ENCODE results near the gene NCOA4.

Gene NCOA4

GRCh38 chr10:46033602-46034011 is 3.2 kb upstream of the NCOA4 start:
- Mint-ChIP-seq H3K27me3 (peaks cover 7% of the 10 kb centered on the region), H3K4me3 (no peak overlapping the region)

GRCh38 chr10:46031648-46032532 is 1.5 kb upstream of the NCOA4 start:
- Mint-ChIP-seq H3K27me3 (peaks cover 7% of the 10 kb centered on the region), H3K4me1 (peaks cover 38% of the 10 kb centered on the region), H3K4me3 (peak overlapping the region; percentile 41 to 62), H3K27ac (peak overlapping the region in 1 of 2 donors; percentile 61), H3K9me3 (no peaks in the 10 kb centered on the region)
- ATAC-seq (no peak), DNase-seq (no peak)

More at GRCh38 chr10:46033602-46034011, 3.2 kb upstream of the NCOA4 start:
- ATAC-seq: no peak
- Mint-ChIP-seq H3K9me3 (no peaks in the 10 kb centered on the region), H3K27ac (no peak overlapping the region), H3K4me1 (peaks cover 21% of the 10 kb centered on the region)
- no peak for DNase-seq

GRCh38 chr10:46029461-46030030 is 877 bp downstream of the NCOA4 start:
- Mint-ChIP-seq H3K9me3 (no peaks in the 10 kb centered on the region), H3K27ac (peak overlapping the region; percentile 99 to 100), H3K27me3 (no peaks in the 10 kb centered on the region), H3K4me3 (peak overlapping the region; percentile 97 to 99), H3K4me1 (peaks cover 57% of the 10 kb centered on the region)
- DNase-seq: no peak
- no peak for ATAC-seq

- H3K9me3 Mint-ChIP-seq: no peaks in the 10 kb centered on the region
- ATAC-seq: peak; percentile 39
- peaks cover 64% of the 10 kb centered on the region for H3K4me1 Mint-ChIP-seq
- H3K27me3 Mint-ChIP-seq: no peaks in the 10 kb centered on the region
- peak overlapping the region; percentile 99 to 100 for H3K27ac Mint-ChIP-seq
- H3K4me3 Mint-ChIP-seq: peak overlapping the region; percentile 97 to 99
- DNase-seq: peak in 1 of 2 donors; percentile 44
Measured at GRCh38 chr10:46028584-46029460, 1.6 kb downstream of the NCOA4 start.

DNA sequence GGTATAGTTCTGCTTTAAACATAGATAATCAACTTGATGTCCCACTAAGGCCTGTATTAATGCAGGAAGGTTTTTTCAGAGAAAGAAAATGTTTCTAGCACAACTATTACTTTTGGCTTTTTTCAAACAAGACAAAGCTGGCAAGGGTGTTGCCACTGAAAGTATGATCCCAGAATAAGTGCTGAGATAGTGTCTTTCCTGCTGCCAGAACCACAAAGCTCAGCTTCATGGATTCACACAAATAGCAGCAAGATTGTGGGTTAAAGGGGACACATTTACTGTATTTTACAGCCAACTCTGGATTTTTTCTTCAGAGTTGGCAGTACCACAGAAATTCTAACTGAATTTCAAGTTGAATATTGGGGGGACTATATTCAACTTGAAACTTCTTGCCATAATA is 4.3 kb downstream of the NCOA4 start:
- no peaks in the 10 kb centered on the region for H3K27me3 Mint-ChIP-seq
- no peak for DNase-seq
- H3K9me3 Mint-ChIP-seq: no peaks in the 10 kb centered on the region
- no peak overlapping the region for H3K27ac Mint-ChIP-seq
- H3K4me1 Mint-ChIP-seq: peaks cover 76% of the 10 kb centered on the region
- ATAC-seq: no peak
- no peak overlapping the region for H3K4me3 Mint-ChIP-seq

GRCh38 chr10:46025406-46025805 is 5.0 kb downstream of the NCOA4 start:
- DNase-seq (no peak), ATAC-seq (no peak)
- no peaks in the 10 kb centered on the region for H3K27me3 Mint-ChIP-seq
- H3K4me1 Mint-ChIP-seq: peaks cover 77% of the 10 kb centered on the region
- H3K4me3 Mint-ChIP-seq: no peak overlapping the region
- no peaks in the 10 kb centered on the region for H3K9me3 Mint-ChIP-seq
- H3K27ac Mint-ChIP-seq: peak overlapping the region in 1 of 2 donors; percentile 66

GRCh38 chr10:46024948-46025347 is 5.5 kb downstream of the NCOA4 start:
- Mint-ChIP-seq H3K27ac (peak overlapping the region in 1 of 2 donors; percentile 86), H3K27me3 (no peaks in the 10 kb centered on the region), H3K4me1 (peaks cover 79% of the 10 kb centered on the region), H3K9me3 (no peaks in the 10 kb centered on the region), H3K4me3 (no peak overlapping the region)
- no peak for DNase-seq
- no peak for ATAC-seq

DNA sequence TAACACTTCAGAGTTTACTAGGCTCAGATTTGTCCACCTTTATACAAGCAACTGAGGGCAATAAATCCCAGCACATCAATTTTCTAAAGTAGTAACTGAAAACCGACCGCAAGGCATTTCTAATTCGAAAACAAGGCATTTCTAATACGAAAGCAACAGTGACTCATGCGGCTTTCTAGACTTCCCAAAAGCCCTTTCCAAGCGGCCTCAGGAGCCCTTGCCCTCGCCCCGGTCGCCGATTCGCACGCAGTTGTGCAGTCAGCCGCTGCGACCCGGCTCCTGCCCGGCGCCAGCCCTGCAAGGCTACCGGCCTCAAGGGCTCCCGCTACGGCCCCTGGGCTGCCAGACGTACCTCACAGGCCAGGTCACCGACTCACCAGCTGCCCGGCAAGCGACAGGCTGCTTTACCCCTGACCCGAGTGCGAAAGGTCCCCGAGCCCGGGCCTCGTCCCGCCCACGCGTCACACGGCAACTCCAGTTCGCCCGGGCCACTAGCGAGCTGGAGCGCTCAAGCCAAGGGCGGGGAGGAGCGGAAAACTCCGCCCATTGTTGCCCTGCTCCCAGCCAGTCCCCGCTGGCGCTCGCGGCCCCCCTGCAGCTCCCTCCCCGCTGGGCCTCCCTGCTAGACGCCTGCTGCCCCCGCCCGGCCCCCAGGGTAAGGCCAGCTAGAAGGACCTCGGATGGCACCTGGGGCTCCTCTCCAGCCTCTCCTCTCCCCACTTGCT is 7.3 kb downstream of the NCOA4 start:
- DNase-seq (peak; percentile 82 to 84), ATAC-seq (peak; percentile 94)
- Mint-ChIP-seq H3K9me3 (no peaks in the 10 kb centered on the region), H3K27me3 (no peaks in the 10 kb centered on the region), H3K4me3 (peak overlapping the region; percentile 88 to 91), H3K27ac (peak overlapping the region; percentile 84 to 96), H3K4me1 (peaks cover 86% of the 10 kb centered on the region)

DNA sequence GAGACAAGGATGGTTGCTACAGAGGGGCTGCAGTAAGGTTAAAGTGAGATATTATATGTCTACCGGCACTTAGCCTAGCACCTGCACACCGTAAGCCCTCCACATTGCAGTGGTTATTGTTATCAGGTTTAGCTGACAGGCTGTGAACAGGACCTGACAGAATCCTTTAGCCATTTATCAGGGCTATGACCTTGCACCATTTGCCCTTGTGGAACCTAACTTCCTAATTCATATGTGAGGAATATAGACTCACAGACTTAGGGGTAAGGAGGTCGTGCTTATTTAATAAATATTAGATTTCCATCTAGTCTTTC is 10.1 kb downstream of the NCOA4 start:
- H3K4me3 Mint-ChIP-seq: no peak overlapping the region
- no peak overlapping the region for H3K27ac Mint-ChIP-seq
- DNase-seq: no peak
- H3K4me1 Mint-ChIP-seq: peaks cover 70% of the 10 kb centered on the region
- H3K9me3 Mint-ChIP-seq: no peaks in the 10 kb centered on the region
- no peaks in the 10 kb centered on the region for H3K27me3 Mint-ChIP-seq
- no peak for ATAC-seq

DNA sequence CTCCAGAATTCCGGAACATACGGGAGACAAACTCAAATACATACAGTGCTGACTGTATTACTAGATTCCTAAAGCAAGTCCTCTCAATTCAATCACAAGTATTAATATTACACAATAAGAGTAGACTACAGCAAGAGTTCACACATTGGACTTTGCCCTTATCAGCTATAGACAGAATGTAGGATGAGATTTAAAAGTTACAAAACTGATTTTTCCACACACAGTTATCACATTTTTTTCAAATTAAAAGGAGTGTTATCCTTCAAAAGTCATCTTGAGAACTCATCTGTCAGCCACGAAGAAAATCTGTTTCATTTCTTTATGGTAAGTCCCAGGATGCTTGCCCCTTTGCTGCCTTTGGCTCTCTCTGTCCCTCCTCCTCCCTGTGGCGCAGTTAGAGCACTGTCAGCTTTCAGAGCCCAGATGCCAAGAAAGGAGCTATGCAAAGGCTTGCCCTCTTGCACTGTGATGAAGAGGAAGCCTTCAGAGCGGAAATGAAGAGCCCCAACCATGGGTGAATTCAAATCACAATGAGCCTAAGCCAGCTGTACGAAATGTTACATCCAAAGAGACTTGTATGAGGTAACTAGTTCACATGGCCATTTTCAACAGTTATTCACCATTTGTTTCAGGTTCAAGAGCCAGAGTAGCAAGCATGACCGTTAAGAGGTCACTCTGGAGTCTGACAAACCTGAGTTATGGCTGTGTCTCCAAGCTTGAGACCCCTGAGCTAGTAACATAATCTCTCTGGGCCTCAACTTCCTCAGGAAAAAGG is 10.7 kb downstream of the NCOA4 start:
- peak; percentile 46 for ATAC-seq
- no peak for DNase-seq
- Mint-ChIP-seq H3K27ac (peak overlapping the region in 1 of 2 donors; percentile 33), H3K27me3 (no peaks in the 10 kb centered on the region), H3K4me3 (peak overlapping the region; percentile 37 to 71), H3K9me3 (no peaks in the 10 kb centered on the region), H3K4me1 (peaks cover 70% of the 10 kb centered on the region)

DNA sequence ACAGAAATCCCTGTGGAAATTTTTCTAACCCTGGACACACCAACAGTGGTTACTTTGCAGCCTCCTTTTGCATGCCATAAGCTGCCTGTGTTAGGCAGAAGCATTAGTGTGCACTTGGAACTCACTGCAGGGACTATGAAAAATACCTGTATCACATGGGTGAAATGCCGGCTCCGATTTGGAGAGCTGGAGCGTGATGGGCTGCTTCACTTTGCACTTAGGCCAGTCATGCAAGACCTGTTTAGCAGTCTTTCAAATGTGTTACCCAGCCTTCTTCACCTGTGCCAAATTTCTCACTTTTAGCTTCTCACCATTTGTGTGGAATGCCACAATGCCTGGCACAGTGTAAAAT is 11.3 kb downstream of the NCOA4 start:
- H3K27me3 Mint-ChIP-seq: no peaks in the 10 kb centered on the region
- no peak for DNase-seq
- peak overlapping the region in 1 of 2 donors; percentile 3 for H3K4me3 Mint-ChIP-seq
- no peaks in the 10 kb centered on the region for H3K9me3 Mint-ChIP-seq
- H3K27ac Mint-ChIP-seq: peak overlapping the region in 1 of 2 donors; percentile 71
- peaks cover 67% of the 10 kb centered on the region for H3K4me1 Mint-ChIP-seq
- ATAC-seq: no peak

- Mint-ChIP-seq H3K27me3 (no peaks in the 10 kb centered on the region), H3K27ac (peak overlapping the region; percentile 12 to 71), H3K4me1 (peaks cover 62% of the 10 kb centered on the region)
Measured at GRCh38 chr10:46018453-46019176, 11.8 kb downstream of the NCOA4 start.

DNA sequence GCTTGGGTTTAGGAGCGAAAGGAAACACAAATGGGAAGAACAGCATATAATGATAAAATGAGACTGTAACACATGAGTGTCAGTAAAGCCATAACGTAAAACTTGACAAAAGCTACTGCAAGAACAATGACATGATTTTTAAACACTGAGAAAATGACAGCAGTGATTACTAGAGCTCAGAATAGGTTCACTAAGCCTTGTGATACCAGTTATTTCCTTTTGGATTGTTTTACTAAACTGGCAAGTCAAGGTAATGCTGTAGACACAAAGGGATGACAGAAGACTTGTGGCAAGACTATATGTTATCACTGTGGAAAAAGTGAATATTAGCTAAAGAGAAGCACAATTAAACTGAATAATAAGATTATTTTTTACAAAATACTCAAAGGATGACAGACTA is 12.7 kb downstream of the NCOA4 start:
- no peak overlapping the region for H3K4me3 Mint-ChIP-seq
- no peaks in the 10 kb centered on the region for H3K27me3 Mint-ChIP-seq
- H3K27ac Mint-ChIP-seq: peak overlapping the region in 1 of 2 donors; percentile 57
- H3K4me1 Mint-ChIP-seq: peaks cover 55% of the 10 kb centered on the region
- DNase-seq (no peak), ATAC-seq (no peak)
- H3K9me3 Mint-ChIP-seq: no peaks in the 10 kb centered on the region

More at GRCh38 chr10:46018453-46019176, 11.8 kb downstream of the NCOA4 start:
- Mint-ChIP-seq H3K9me3 (no peaks in the 10 kb centered on the region), H3K4me3 (no peak overlapping the region)
- ATAC-seq: no peak
- DNase-seq: no peak

DNA sequence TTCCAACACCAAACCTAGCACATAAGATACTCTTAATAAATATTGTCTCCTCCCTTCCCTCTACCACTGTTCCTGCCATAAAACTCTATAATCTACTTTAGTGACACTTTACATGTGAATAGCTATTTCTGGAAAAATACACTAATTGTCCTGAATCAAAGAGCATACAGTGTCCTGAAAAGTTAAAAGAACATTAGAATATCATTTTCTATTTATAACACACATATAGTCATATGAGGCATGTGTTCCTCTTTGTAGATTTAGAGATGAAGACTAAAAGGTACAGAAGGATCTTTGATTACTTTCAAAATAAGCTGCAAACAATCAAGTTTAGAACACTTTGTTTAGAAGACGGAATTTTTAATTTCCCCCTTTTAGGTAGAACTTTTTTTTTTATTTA is 13.6 kb downstream of the NCOA4 start:
- H3K4me3 Mint-ChIP-seq: no peak overlapping the region
- DNase-seq (no peak), ATAC-seq (no peak)
- H3K27ac Mint-ChIP-seq: no peak overlapping the region
- peaks cover 46% of the 10 kb centered on the region for H3K4me1 Mint-ChIP-seq
- no peaks in the 10 kb centered on the region for H3K9me3 Mint-ChIP-seq
- no peaks in the 10 kb centered on the region for H3K27me3 Mint-ChIP-seq

Data from stimulated activated naive CD8-positive, alpha-beta T cell treated with anti-CD3 and anti-CD28 coated beads, Interleukin-15, amount 100 ng/mL, for 72 hours (primary cell).